Type B pancreatic cell (in vitro differentiated cells): ENCODE data around the gene SRD5A3. TPM values are rescaled to one million over a fixed set of nuclear protein-coding genes. Genes with fewer than 3 reads are reported as not detected.
"Not testable (repeated sequence)": the region's sequence is repeated elsewhere in the genome, so short reads cannot be mapped to it uniquely, and the experiment has no call there.

ENCODE experiments used
- DNase-seq: peaks from one replicate; pipeline ENCODE4 v3.0.0; 2021; ENCODE audit warnings: mixed read lengths; ENCODE audit not compliant: unreplicated experiment; ENCODE audit errors: extremely low spot score
- H3K27ac Mint-ChIP-seq: 2 replicates; pipeline ENCODE4 v1.8.0; 2021; ENCODE audit warnings: mild to moderate bottlenecking, mixed read lengths
- H3K27me3 Mint-ChIP-seq: 2 replicates; pipeline ENCODE4 v1.8.0; 2021; ENCODE audit warnings: mixed read lengths
- H3K36me3 Mint-ChIP-seq: 2 replicates; pipeline ENCODE4 v1.8.0; 2021; ENCODE audit warnings: mixed read lengths
- H3K4me1 Mint-ChIP-seq: one replicate; pipeline ENCODE4 v1.8.0; 2021; ENCODE audit warnings: mixed read lengths; ENCODE audit not compliant: unreplicated experiment
- H3K4me3 Mint-ChIP-seq: 2 replicates; pipeline ENCODE4 v1.8.0; 2021; ENCODE audit warnings: mild to moderate bottlenecking, mixed read lengths
- H3K9me3 Mint-ChIP-seq: 2 replicates; pipeline ENCODE4 v1.8.0; 2021; ENCODE audit warnings: mixed read lengths
- CTCF ChIP-seq: fragments of 200-600 bp; sonication (generic); conservative IDR thresholded peaks from 2 replicates; pipeline ENCODE4 v1.5.0; 2021; ENCODE audit warnings: antibody characterized with exemption, mild to moderate bottlenecking
- total RNA-seq: library from RNA; stranded (reverse); gene quantifications from 2 replicates; pipeline ENCODE4 v1.2.1, GENCODE V29; 2021; ENCODE audit warnings: low replicate concordance

SRD5A3 gene
- total RNA-seq, 1 donor from 2014 or later = 25.7 TPM

DNA sequence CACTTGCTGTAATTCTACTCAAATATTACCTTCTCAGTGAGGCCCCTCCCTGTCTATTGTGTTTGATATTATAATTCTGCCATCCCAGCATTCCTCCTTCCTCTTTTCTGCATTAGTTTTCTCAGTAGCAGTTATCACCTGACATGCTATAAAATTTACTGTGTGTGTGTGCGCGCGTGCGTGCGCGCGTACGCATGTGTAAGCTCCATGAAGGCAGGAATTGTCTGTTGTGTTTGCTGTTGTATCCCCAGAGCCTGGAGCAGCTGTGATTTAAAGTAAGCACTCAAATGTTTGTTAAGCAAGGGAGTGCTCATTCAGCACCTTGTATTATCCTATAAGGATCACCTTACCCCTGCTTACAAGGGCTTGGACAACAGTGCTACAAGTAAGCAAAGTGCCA lies 8.6 kb downstream of the SRD5A3 start:
- DNase-seq = no peak
- peaks cover 13% of the 10 kb centered on the region for H3K9me3 Mint-ChIP-seq
- H3K36me3 Mint-ChIP-seq = peaks cover 25% of the 10 kb centered on the region
- H3K27me3 Mint-ChIP-seq = no peaks in the 10 kb centered on the region
- no peak overlapping the region for H3K27ac Mint-ChIP-seq
- H3K4me3 Mint-ChIP-seq = no peak overlapping the region
- no peaks in the 10 kb centered on the region for H3K4me1 Mint-ChIP-seq
- no peak for TF ChIP-seq CTCF

DNA sequence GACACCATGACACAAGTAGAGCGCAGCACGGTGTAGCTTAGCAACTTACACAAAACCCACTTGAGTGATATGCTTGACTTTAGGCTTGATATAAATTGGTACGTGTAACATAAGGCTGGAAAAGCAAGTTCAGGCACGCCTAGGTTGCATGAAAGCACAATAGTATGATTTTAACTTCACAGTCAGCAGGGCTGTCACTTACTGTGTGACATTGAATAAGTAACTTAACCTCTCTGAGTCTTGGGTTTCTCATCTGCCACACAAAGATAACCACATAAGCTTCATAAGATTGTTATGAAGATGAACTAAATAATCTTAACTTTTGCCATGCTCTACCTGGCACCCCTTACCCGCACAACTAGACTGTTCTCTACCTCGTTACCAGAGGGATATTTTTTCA lies 9.5 kb downstream of the SRD5A3 start:
- H3K27me3 Mint-ChIP-seq = no peaks in the 10 kb centered on the region
- no peak for DNase-seq
- H3K36me3 Mint-ChIP-seq = peaks cover 25% of the 10 kb centered on the region
- H3K4me1 Mint-ChIP-seq = no peaks in the 10 kb centered on the region
- TF ChIP-seq CTCF = no peak
- peaks cover 13% of the 10 kb centered on the region for H3K9me3 Mint-ChIP-seq
- H3K4me3 Mint-ChIP-seq = no peak overlapping the region
- no peak overlapping the region for H3K27ac Mint-ChIP-seq

- Mint-ChIP-seq H3K4me1 (no peaks in the 10 kb centered on the region), H3K27me3 (no peaks in the 10 kb centered on the region), H3K4me3 (no peak overlapping the region), H3K9me3 (peaks cover 13% of the 10 kb centered on the region), H3K27ac (no peak overlapping the region), H3K36me3 (peaks cover 20% of the 10 kb centered on the region)
- no peak for DNase-seq
- TF ChIP-seq CTCF = no peak
Observed at GRCh38 chr4:55356991-55357461, 11.0 kb downstream of the SRD5A3 start.

GRCh38 chr4:55358246-55358645 lies 12.2 kb downstream of the SRD5A3 start:
- DNase-seq = no peak
- Mint-ChIP-seq H3K4me3 (no peak overlapping the region), H3K36me3 (peaks cover 9% of the 10 kb centered on the region), H3K4me1 (no peaks in the 10 kb centered on the region), H3K27me3 (no peaks in the 10 kb centered on the region), H3K27ac (no peak overlapping the region), H3K9me3 (peaks cover 6% of the 10 kb centered on the region)
- TF ChIP-seq CTCF = no peak

DNA sequence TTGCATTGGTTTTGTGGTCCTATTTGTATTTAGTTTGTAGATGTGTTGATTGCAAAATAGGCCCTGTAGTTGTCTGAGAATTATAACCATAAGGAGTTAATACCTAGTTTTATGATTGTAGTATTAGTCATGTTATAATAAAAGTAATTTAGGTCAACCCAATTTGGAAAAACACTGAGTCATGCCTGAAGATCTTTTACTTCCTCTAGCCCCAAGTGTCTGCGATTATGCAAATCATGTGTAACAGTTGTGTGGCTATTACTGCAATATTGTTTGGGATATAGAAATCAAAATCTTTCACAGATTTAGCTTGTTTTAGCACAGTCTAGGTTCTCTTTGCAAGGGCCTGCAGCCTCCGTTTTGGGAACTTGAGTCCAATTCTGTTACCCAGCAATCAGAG lies 12.6 kb downstream of the SRD5A3 start:
- Mint-ChIP-seq H3K27ac (no peak overlapping the region), H3K9me3 (peaks cover 6% of the 10 kb centered on the region), H3K4me3 (no peak overlapping the region), H3K27me3 (no peaks in the 10 kb centered on the region), H3K36me3 (peaks cover 6% of the 10 kb centered on the region), H3K4me1 (no peaks in the 10 kb centered on the region)
- no peak for DNase-seq
- no peak for TF ChIP-seq CTCF

- H3K27me3 Mint-ChIP-seq = no peaks in the 10 kb centered on the region
- peaks cover 6% of the 10 kb centered on the region for H3K9me3 Mint-ChIP-seq
- no peak for DNase-seq
- no peaks in the 10 kb centered on the region for H3K4me1 Mint-ChIP-seq
- no peak overlapping the region for H3K4me3 Mint-ChIP-seq
- H3K27ac Mint-ChIP-seq = peak overlapping the region; percentile 56
- H3K36me3 Mint-ChIP-seq = peaks cover 3% of the 10 kb centered on the region
- TF ChIP-seq CTCF = no peak
Observed at GRCh38 chr4:55359397-55359916, 13.4 kb downstream of the SRD5A3 start.

DNA sequence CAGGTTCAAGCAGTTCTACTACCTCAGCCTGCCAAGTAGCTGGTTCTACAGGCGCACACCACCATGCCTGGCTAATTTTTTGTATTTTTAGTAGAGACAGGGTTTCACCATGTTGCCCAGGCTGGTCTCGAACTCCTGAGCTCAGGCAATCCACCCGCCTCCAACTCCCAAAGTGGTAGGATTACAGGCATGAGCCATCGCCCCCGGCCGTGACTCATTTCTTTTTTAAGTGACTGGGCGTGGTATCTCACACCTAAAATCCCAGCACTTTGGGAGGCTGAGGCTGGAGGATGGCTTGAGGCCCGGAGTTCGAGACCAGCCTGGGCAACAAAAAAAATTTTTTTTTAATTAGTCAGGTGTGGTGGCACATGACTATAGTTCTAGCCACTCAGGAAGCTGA lies 16.9 kb downstream of the SRD5A3 start:
- not testable (repeated sequence) for H3K4me3 Mint-ChIP-seq, H3K9me3 Mint-ChIP-seq, H3K27me3 Mint-ChIP-seq, H3K36me3 Mint-ChIP-seq, H3K27ac Mint-ChIP-seq, DNase-seq, H3K4me1 Mint-ChIP-seq
